Keratinocyte (primary cell): Measurements from ENCODE around the gene NIM1K. TPM values are rescaled to one million over a fixed set of nuclear protein-coding genes. Genes with fewer than 3 reads are reported as not detected.

Experiments used
- DNase-seq: peaks from one replicate; pipeline ENCODE4 v3.0.0-alpha.2; 2011; ENCODE audit warnings: low read depth, missing footprints, low spot score
- FAIRE-seq: peaks from 2 replicates; lab custom pipeline; 2011; peaks lifted over from hg19 to GRCh38; lab: Jason Lieb, UNC
- H2AFZ ChIP-seq: 2 replicates; pipeline ENCODE4 v1.6.0; 2012; ENCODE audit warnings: low read length, control low read depth, inconsistent platforms; ENCODE audit not compliant: control insufficient read depth
- H3K27ac ChIP-seq: 2 replicates; pipeline ENCODE4 v1.5.1; 2011; ENCODE audit warnings: low read length; ENCODE audit not compliant: control insufficient read depth, insufficient read depth
- H3K27me3 ChIP-seq: 3 replicates; pipeline ENCODE4 v1.6.0; 2011; ENCODE audit warnings: low read length; ENCODE audit not compliant: control insufficient read depth, insufficient read depth; ENCODE audit errors: extremely low read depth
- H3K36me3 ChIP-seq, 2 experiments: 2 replicates in 1 of 2; 3 replicates in 1 of 2; pipeline ENCODE4 v1.5.1; 2011; ENCODE audit warnings: low read length in 2 of 2, mild to moderate bottlenecking in 1 of 2; ENCODE audit not compliant: control insufficient read depth in 2 of 2, insufficient read depth in 2 of 2; ENCODE audit errors: extremely low read depth in 1 of 2
- H3K4me1 ChIP-seq: 3 replicates; pipeline ENCODE4 v1.5.1; 2011; ENCODE audit warnings: low read length; ENCODE audit not compliant: control insufficient read depth, insufficient read depth; ENCODE audit errors: extremely low read depth
- H3K4me2 ChIP-seq: 3 replicates; pipeline ENCODE4 v1.6.0; 2011; ENCODE audit warnings: low read depth, low read length; ENCODE audit not compliant: control insufficient read depth, insufficient read depth; ENCODE audit errors: extremely low read depth
- H3K4me3 ChIP-seq, 3 experiments: fragments of 200-600 bp in 1 of 3; sonication (generic) in 1 of 3; 2 replicates in 2 of 3; 3 replicates in 1 of 3; pipeline ENCODE4 v1.5.1; 2011 to 2016; ENCODE audit warnings: low read length in 3 of 3, mild to moderate bottlenecking in 3 of 3, control low read depth in 2 of 3, inconsistent platforms in 1 of 3, low read depth in 1 of 3, mixed read lengths in 1 of 3, mixed run types in 1 of 3, moderate library complexity in 1 of 3; ENCODE audit not compliant: control insufficient read depth in 2 of 3, insufficient read depth in 2 of 3; ENCODE audit errors: extremely low read depth in 1 of 3
- H3K79me2 ChIP-seq: 2 replicates; pipeline ENCODE4 v1.6.0; 2012; ENCODE audit warnings: low read length; ENCODE audit not compliant: control insufficient read depth, insufficient read depth
- H3K9ac ChIP-seq: 3 replicates; pipeline ENCODE4 v1.6.0; 2011; ENCODE audit warnings: low read length; ENCODE audit not compliant: control insufficient read depth, insufficient read depth; ENCODE audit errors: extremely low read depth
- H3K9me1 ChIP-seq: 3 replicates; pipeline ENCODE4 v1.6.0; 2011; ENCODE audit warnings: low read length; ENCODE audit not compliant: control insufficient read depth, insufficient read depth; ENCODE audit errors: extremely low read depth
- H3K9me3 ChIP-seq: 2 replicates; pipeline ENCODE4 v1.5.1; 2012; ENCODE audit warnings: low read depth, low read length; ENCODE audit not compliant: control insufficient read depth
- H4K20me1 ChIP-seq: 3 replicates; pipeline ENCODE4 v1.6.0; 2011; ENCODE audit warnings: low read length; ENCODE audit not compliant: control insufficient read depth, insufficient read depth; ENCODE audit errors: extremely low read depth
- EZH2 ChIP-seq: IDR thresholded peaks from one replicate; pipeline ENCODE4 v1.6.1; 2012; ENCODE audit warnings: inconsistent platforms, mild to moderate bottlenecking, low read length, moderate library complexity
- dilution Hi-C: fragments of 300-500 bp; cut with MboI; formaldehyde crosslinking; loops from one replicate; pipeline ENCODE4 v1.7.0; 2020; ENCODE audit warnings: low sequenced_read_pairs; ENCODE audit not compliant: extremely low pct_ligation_motif_present
- polyA plus RNA-seq, 5 experiments: library from polyadenylated mRNA; depleted of rRNA in 3 of 5; stranded (reverse) in 3 of 5; stranded (forward) in 1 of 5; unstranded in 1 of 5; fragments of >200 nt; gene quantifications; 1 replicate in 1 of 5; 2 replicates in 3 of 5; 3 replicates in 1 of 5; pipeline versions ENCODE4 v1.2.1 to v1.2.3, GENCODE V29; 2011 to 2012; ENCODE audit warnings: missing spikeins in 2 of 5, low read depth in 1 of 5, low replicate concordance in 1 of 5
- TF ChIP-seq, protein P1 (sequence below), 3 experiments: IDR thresholded peaks in 1 of 3; conservative IDR thresholded peaks in 1 of 3; optimal IDR thresholded peaks in 1 of 3; 2 replicates in 2 of 3; 3 replicates in 1 of 3; pipeline versions ENCODE3 to v1.5.1; 2011; ENCODE audit warnings: low read length in 3 of 3, mild to moderate bottlenecking in 3 of 3, moderate library complexity in 2 of 3, control low read depth in 1 of 3, inconsistent platforms in 1 of 3; ENCODE audit not compliant: insufficient read depth in 2 of 3; ENCODE audit errors: extremely low read depth in 1 of 3

NIM1K gene
- polyA plus RNA-seq, 1 donor (not counting 4 experiments of a cell fraction or from before 2014, with no cell fraction given): 0.07 TPM

DNA sequence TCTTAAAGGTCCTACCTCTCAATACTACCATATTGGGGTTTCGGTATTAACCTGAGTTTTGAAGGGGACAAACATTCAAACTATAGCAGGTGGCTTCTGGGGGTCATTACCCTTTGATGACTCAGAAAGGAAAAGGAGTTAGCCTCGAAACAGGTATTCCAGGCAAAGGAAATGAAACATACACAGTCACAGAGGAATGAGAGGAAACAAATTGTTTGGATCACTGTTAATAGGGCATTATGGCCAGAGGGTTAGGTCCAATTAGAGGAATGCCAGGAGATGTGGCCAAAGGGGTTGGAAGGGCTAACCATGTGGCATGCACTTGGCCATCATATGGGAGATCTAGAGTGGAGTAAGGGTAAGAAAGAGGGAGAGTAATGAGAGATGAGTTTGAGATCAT lies 23.9 kb upstream of the NIM1K start:
- Histone ChIP-seq H3K9ac (no peak overlapping the region), H3K9me3 (no peaks in the 10 kb centered on the region), H3K79me2 (no peaks in the 10 kb centered on the region), H3K9me1 (no peaks in the 10 kb centered on the region), H2AFZ (no peak overlapping the region), H3K4me2 (no peak overlapping the region), H4K20me1 (no peaks in the 10 kb centered on the region), H3K36me3 (peaks cover 7 to 9% of the 10 kb centered on the region in 2 experiments), H3K4me3 (no peak overlapping the region), H3K27ac (no peak overlapping the region), H3K27me3 (no peaks in the 10 kb centered on the region), H3K4me1 (no peaks in the 10 kb centered on the region)
- no peak for FAIRE-seq
- TF ChIP-seq, protein P1, sequence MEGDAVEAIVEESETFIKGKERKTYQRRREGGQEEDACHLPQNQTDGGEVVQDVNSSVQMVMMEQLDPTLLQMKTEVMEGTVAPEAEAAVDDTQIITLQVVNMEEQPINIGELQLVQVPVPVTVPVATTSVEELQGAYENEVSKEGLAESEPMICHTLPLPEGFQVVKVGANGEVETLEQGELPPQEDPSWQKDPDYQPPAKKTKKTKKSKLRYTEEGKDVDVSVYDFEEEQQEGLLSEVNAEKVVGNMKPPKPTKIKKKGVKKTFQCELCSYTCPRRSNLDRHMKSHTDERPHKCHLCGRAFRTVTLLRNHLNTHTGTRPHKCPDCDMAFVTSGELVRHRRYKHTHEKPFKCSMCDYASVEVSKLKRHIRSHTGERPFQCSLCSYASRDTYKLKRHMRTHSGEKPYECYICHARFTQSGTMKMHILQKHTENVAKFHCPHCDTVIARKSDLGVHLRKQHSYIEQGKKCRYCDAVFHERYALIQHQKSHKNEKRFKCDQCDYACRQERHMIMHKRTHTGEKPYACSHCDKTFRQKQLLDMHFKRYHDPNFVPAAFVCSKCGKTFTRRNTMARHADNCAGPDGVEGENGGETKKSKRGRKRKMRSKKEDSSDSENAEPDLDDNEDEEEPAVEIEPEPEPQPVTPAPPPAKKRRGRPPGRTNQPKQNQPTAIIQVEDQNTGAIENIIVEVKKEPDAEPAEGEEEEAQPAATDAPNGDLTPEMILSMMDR (optimal IDR thresholded peaks at IDR 0.05 in 1 of 3, IDR thresholded peaks at IDR 0.05 in 1 of 3, conservative IDR thresholded peaks at IDR 0.05 in 1 of 3; ENCODE audit: extremely low read depth in 1 of 3, insufficient read depth in 2 of 3, low read length in 3 of 3): no peak
- no peak for TF ChIP-seq EZH2
- dilution Hi-C loops: no loop called here
- no peak for DNase-seq

DNA sequence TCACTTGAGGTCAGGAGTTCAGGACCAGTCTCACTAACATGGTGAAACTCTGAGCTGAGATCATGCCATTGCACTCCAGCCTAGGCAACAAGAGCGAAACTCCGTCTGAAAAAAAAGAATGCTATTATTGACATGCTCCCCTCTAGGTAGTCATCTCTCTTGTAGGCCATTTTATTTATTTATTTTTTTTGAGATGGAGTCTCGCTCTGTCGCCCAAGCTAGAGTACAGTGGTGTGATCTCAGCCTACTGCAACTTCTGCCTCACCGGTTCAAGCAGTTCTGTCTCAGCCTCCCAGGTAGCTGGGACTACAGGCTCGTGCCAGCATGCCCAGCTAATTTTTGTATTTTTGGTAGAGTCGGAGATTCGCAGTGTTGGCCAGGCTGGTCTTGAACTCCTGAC lies 20.6 kb upstream of the NIM1K start:
- Histone ChIP-seq H3K4me3 (no peak overlapping the region), H3K9me3 (no peaks in the 10 kb centered on the region), H2AFZ (no peak overlapping the region), H3K9me1 (no peaks in the 10 kb centered on the region), H3K9ac (no peak overlapping the region), H3K27me3 (no peaks in the 10 kb centered on the region), H4K20me1 (peaks cover 3% of the 10 kb centered on the region), H3K4me1 (no peaks in the 10 kb centered on the region), H3K27ac (no peak overlapping the region), H3K4me2 (no peak overlapping the region), H3K79me2 (no peaks in the 10 kb centered on the region), H3K36me3 (peaks cover 5 to 8% of the 10 kb centered on the region in 2 experiments)
- DNase-seq: no peak
- FAIRE-seq: no peak
- dilution Hi-C loops: no loop called here
- TF ChIP-seq, protein P1 (optimal IDR thresholded peaks at IDR 0.05 in 1 of 3, IDR thresholded peaks at IDR 0.05 in 1 of 3, conservative IDR thresholded peaks at IDR 0.05 in 1 of 3; ENCODE audit: extremely low read depth in 1 of 3, insufficient read depth in 2 of 3, low read length in 3 of 3): no peak
- TF ChIP-seq EZH2: no peak
